Hepatocyte (in vitro differentiated cells): ENCODE data around the gene PEA15. TPM values are rescaled to one million over a fixed set of nuclear protein-coding genes. Genes with fewer than 3 reads are reported as not detected.
A peak's percentile ranks its signal among the peaks of the same experiment; 100 is the strongest.

ENCODE experiments used
- DNase-seq: peaks from one replicate; pipeline ENCODE4 v3.0.0-alpha.2; 2016; ENCODE audit warnings: low spot score
- H2AFZ ChIP-seq: fragments of 200-600 bp; sonication (generic); 2 replicates; pipeline ENCODE4 v1.6.0; 2016; ENCODE audit warnings: antibody characterized with exemption, mild to moderate bottlenecking
- H3K27ac ChIP-seq: fragments of 200-600 bp; sonication (generic); 2 replicates; pipeline ENCODE4 v1.5.1; 2016; ENCODE audit warnings: mild to moderate bottlenecking
- H3K27me3 ChIP-seq: fragments of 200-600 bp; sonication (generic); 2 replicates; pipeline ENCODE4 v1.6.1; 2016
- H3K36me3 ChIP-seq: fragments of 200-600 bp; sonication (generic); replicated peaks from 2 replicates; pipeline ENCODE4 v1.5.1; 2016; ENCODE audit warnings: low read depth; ENCODE audit not compliant: insufficient read depth
- H3K4me1 ChIP-seq: fragments of 200-600 bp; sonication (generic); 2 replicates; pipeline ENCODE4 v1.5.1; 2016; ENCODE audit warnings: mild to moderate bottlenecking, moderate library complexity; ENCODE audit not compliant: insufficient read depth
- H3K4me2 ChIP-seq: fragments of 200-600 bp; sonication (generic); 2 replicates; pipeline ENCODE4 v1.6.0; 2016
- H3K4me3 ChIP-seq: fragments of 200-600 bp; sonication (generic); 2 replicates; pipeline ENCODE4 v1.5.1; 2016; ENCODE audit warnings: mild to moderate bottlenecking
- H3K79me2 ChIP-seq: fragments of 200-600 bp; sonication (generic); 2 replicates; pipeline ENCODE4 v1.6.0; 2017; ENCODE audit warnings: mild to moderate bottlenecking
- H3K9me2 ChIP-seq: fragments of 200-600 bp; sonication (generic); replicated peaks from 2 replicates; pipeline ENCODE4 v1.6.0; 2017; ENCODE audit warnings: mild to moderate bottlenecking; ENCODE audit not compliant: insufficient read depth
- H3K9me3 ChIP-seq: fragments of 200-600 bp; sonication (generic); 2 replicates; pipeline ENCODE4 v1.5.1; 2016; ENCODE audit warnings: low read depth, mild to moderate bottlenecking
- H4K20me1 ChIP-seq: fragments of 200-600 bp; sonication (generic); 2 replicates; pipeline ENCODE4 v1.6.0; 2016; ENCODE audit warnings: mild to moderate bottlenecking; ENCODE audit not compliant: insufficient read depth, poor library complexity, severe bottlenecking
- EZH2 ChIP-seq: fragments of 200-600 bp; sonication (generic); IDR thresholded peaks from 2 replicates; pipeline ENCODE4 v1.6.1; 2016; ENCODE audit warnings: antibody characterized with exemption, mild to moderate bottlenecking, borderline replicate concordance
- EZH2phosphoT487 ChIP-seq: fragments of 200-600 bp; sonication (generic); IDR thresholded peaks from one replicate; pipeline ENCODE4 v1.6.1; 2018; ENCODE audit warnings: antibody characterized with exemption, mild to moderate bottlenecking, low read depth, moderate library complexity; ENCODE audit not compliant: unreplicated experiment, severe bottlenecking
- WGBS: methylation state at CpG from one replicate; pipeline ENCODE4 v1.1.6; 2016; ENCODE audit warnings: low lambda C conversion rate; ENCODE audit errors: missing lambda C conversion rate; 5-methylcytosine and 5-hydroxymethylcytosine counted together
- polyA plus RNA-seq: library from polyadenylated mRNA; unstranded; fragments of >200 nt; fragmentation: Nextera tagmentation; extraction: Ambion mirVana; gene quantifications from 2 replicates; pipeline ENCODE4 v1.2.1, GENCODE V29; 2016
- total RNA-seq: library from RNA; depleted of rRNA; stranded (reverse); fragments of >200 nt; gene quantifications from 2 replicates; pipeline ENCODE4 v1.2.3, GENCODE V29; 2014
- TF ChIP-seq, protein P1 (sequence below): fragments of 200-600 bp; sonication (generic); IDR thresholded peaks from 2 replicates; pipeline ENCODE4 v1.5.1; 2016; ENCODE audit warnings: antibody characterized with exemption, mild to moderate bottlenecking; ENCODE audit not compliant: poor library complexity

The PEA15 gene
- total and polyA plus RNA-seq, 2 experiments from 2014 or later, result 61.1 to 62.0 TPM

DNA sequence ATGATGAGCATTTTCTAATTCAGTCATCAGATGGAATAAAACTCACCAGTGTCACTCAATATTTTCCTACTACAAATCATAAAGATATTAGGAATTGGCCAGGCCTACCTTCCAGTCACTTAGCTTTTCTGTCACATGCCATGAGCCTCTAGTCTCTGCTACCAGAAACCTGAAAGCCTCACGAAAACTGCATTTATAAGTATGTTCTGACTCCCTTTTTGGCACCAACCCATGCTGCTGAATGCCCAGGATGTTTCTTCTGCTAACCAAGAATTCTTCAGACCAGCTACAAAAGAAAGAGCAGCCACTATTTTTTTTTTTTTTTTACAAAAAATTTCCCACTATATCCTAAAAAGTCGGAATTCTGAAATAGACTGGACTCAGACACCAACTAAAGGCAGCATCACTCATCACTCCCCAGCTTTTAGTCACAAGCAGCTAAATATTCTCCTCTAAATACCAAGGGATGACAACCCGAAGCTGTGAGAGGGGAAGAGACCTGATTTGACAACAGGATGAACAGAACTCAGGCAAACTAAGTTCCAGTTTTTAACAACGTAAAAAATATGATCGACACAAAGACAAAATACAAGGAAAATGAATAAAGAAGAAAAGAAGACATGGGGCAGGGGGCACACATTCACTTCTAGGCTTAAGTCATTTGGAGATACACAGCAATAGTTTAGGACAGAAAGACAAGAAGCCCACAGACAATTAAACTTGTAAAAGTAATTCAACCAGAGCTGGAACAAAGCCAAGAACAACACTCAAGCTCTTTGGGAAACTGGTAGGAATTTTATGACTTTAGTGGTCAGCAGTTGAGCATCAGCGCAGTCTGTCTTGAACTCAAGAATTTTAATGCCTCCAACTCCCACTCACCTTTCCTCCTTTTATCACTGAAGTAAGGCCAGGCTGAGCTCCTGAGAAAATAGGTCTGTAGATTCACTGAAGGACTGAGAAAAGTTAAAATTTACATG lies 55.5 kb downstream of the PEA15 start:
- Histone ChIP-seq H2AFZ (no peak overlapping the region), H3K79me2 (peaks cover 52% of the 10 kb centered on the region), H3K36me3 (no peaks in the 10 kb centered on the region), H3K9me2 (no peaks in the 10 kb centered on the region), H3K9me3 (no peaks in the 10 kb centered on the region), H3K4me1 (peaks cover 28% of the 10 kb centered on the region), H4K20me1 (peaks cover 15% of the 10 kb centered on the region), H3K27ac (peak overlapping the region; percentile 93), H3K27me3 (no peaks in the 10 kb centered on the region), H3K4me3 (peak overlapping the region; percentile 14), H3K4me2 (peak overlapping the region; percentile 67)
- DNase-seq, result peak; percentile 73
- TF ChIP-seq EZH2, result no peak
- TF ChIP-seq, protein P1, sequence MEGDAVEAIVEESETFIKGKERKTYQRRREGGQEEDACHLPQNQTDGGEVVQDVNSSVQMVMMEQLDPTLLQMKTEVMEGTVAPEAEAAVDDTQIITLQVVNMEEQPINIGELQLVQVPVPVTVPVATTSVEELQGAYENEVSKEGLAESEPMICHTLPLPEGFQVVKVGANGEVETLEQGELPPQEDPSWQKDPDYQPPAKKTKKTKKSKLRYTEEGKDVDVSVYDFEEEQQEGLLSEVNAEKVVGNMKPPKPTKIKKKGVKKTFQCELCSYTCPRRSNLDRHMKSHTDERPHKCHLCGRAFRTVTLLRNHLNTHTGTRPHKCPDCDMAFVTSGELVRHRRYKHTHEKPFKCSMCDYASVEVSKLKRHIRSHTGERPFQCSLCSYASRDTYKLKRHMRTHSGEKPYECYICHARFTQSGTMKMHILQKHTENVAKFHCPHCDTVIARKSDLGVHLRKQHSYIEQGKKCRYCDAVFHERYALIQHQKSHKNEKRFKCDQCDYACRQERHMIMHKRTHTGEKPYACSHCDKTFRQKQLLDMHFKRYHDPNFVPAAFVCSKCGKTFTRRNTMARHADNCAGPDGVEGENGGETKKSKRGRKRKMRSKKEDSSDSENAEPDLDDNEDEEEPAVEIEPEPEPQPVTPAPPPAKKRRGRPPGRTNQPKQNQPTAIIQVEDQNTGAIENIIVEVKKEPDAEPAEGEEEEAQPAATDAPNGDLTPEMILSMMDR, result no peak
- no peak for TF ChIP-seq EZH2phosphoT487
- 43% methylated on average over 6 of the region's 6 CpGs for WGBS

DNA sequence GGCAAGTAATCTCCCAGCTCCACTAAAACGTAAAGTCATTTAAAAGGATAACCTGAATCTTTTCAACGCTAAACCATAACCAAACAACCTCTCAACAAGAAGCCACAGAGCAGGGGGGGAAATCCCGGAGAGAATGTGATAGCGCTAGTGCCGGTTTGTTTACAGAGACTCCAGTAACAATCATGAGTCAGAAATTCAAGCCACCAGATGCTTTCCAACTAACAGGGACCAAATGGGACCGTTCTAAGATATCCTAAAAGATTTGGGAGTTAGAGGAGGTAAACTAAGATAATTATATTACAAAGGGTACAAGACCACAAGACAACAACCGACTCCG lies 56.3 kb downstream of the PEA15 start:
- peak overlapping the region; percentile 93 for H3K27ac ChIP-seq
- H3K9me2 ChIP-seq, result no peaks in the 10 kb centered on the region
- no peaks in the 10 kb centered on the region for H3K9me3 ChIP-seq
- peaks cover 11% of the 10 kb centered on the region for H4K20me1 ChIP-seq
- H2AFZ ChIP-seq, result peak overlapping the region; percentile 12
- H3K36me3 ChIP-seq, result no peaks in the 10 kb centered on the region
- no peaks in the 10 kb centered on the region for H3K27me3 ChIP-seq
- peak overlapping the region; percentile 67 for H3K4me2 ChIP-seq
- H3K4me1 ChIP-seq, result peaks cover 26% of the 10 kb centered on the region
- peak overlapping the region; percentile 7 for H3K4me3 ChIP-seq
- DNase-seq, result peak; percentile 86
- H3K79me2 ChIP-seq, result peaks cover 43% of the 10 kb centered on the region
- WGBS, result under 1% methylated on average over 8 of the region's 8 CpGs
- TF ChIP-seq EZH2, result no peak
- TF ChIP-seq, protein P1, result no peak
- no peak for TF ChIP-seq EZH2phosphoT487

DNA sequence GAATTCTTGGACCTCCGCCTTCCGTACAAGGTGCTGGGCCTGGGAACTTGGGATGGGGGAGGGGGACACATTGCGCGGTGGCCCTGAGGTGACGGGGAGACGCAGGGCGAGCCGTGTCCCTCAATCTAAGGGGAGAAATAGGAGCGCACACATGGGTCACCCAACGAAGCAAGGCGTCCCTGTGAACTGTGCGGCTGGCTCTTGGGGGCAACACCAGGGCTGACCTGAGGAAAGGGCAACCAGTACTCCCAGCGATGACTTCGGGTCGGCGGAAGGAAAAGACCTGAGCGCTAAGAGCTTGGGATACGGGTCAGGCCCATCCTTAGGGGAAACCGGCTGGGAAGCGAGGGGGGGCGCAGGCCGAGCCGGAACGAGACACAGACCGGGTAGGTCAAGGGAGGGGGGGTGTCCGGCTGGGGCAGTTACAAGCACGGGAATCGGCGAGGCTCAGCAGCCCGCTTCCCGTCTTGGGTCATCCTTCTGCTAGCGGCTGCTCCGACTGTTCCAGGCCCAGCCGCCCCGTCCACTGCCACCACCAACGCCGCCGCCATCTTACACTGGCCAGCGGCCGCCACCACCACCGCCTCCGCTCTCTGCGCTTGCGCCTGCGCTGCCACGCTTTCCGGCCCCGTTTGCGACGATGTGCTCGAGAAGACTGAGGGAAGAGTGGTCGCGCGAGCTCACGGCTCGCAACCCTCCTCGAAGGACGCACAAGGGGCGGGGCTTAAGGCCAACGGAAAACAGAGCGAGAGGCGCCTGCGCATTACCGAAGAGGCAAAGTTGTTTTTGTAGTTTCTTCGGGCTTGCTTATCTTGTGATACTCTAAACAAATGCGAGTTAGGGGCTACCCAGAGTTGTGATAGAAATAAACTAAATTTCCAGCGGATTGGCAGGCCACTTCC lies 57.0 kb downstream of the PEA15 start, which contains the start of gene DCAF8:
Gene DCAF8, minus strand, starts transcription at position 657 of the 902 bp plus-strand sequence. CDS start 18,541 bp downstream, outside the sequence.
- DNase-seq, result peak; percentile 99
- WGBS, result under 1% methylated on average over 54 of the region's 67 CpGs
- peaks cover 22% of the 10 kb centered on the region for H3K4me1 ChIP-seq
- peak within 1 kb of the TSS; percentile 83 for H2AFZ ChIP-seq
- peaks cover 39% of the 10 kb centered on the region for H3K79me2 ChIP-seq
- peaks cover 10% of the 10 kb centered on the region for H4K20me1 ChIP-seq
- no peaks in the 10 kb centered on the region for H3K27me3 ChIP-seq
- peak within 1 kb of the TSS; percentile 93 for H3K27ac ChIP-seq
- no peaks in the 10 kb centered on the region for H3K36me3 ChIP-seq
- H3K4me2 ChIP-seq, result peak within 1 kb of the TSS; percentile 77
- H3K4me3 ChIP-seq, result peak within 1 kb of the TSS; percentile 22
- H3K9me3 ChIP-seq, result no peaks in the 10 kb centered on the region
- TF ChIP-seq EZH2phosphoT487 (no peak), EZH2 (no peak)
- TF ChIP-seq, protein P1, result no peak
- no peaks in the 10 kb centered on the region for H3K9me2 ChIP-seq
